GM12874 (cell line): ENCODE data around the gene PER1.

Experiments
- CTCF ChIP-seq: IDR thresholded peaks from 2 replicates; pipeline ENCODE4 v1.5.1; 2011; ENCODE audit warnings: low read depth, mild to moderate bottlenecking, control low read depth, low read length, moderate library complexity; ENCODE audit not compliant: insufficient read depth

The PER1 gene

DNA sequence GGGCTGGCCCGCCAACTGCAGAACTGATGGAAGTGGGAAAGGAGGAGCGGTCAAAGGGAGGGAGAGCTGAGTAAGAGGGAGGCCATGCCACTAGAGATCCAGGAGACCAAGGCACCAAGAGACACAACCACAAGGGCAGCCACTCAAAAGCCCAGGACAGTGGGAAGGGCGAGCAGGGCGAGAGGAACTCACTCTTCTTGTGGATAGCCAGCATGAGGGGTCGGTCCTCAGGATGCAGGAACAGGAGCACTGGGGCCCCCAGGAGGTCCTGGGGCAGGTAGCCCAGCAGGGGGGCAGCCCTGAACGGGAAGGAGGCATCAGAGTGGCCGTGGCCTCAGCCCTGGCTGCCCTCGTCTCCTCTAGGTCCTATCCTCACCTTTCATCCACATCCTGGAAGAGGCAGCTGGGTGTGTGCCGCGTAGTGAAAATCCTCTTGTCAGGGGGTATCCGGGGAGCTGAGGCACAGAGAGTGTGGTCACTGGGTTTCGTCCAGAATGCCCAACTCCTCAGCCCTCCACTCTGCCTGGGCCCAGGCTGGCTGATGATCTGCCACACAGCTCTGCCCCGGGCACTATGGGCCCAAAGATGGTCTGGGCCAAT, 4.3 kb downstream of the PER1 start:
- TF ChIP-seq CTCF, result no peak

- TF ChIP-seq CTCF, result no peak
These were observed 4.9 kb downstream of the PER1 start for GRCh38 chr17:8147141-8147804.

GRCh38 chr17:8146381-8147140, 5.6 kb downstream of the PER1 start:
- TF ChIP-seq CTCF, result no peak

DNA sequence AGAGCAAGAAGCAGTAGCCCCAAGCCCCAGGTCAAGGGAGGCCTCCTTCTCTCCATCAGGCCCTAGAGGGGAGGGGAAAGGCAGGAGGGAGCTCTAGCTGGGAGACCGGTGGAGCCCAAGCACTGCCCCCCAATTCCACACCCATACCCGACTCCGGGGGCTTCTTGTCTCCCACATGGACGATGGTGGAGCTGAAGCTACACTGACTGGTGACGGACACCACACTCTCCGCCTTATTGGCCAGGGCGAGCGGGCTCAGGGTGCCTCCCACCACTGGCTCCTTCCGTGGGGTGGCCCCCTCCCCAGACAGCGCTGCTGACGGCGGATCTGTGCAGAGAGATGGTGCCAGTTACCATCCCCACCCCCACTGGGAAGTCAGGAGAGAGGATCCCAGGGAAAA, 6.4 kb downstream of the PER1 start:
- no peak for TF ChIP-seq CTCF

DNA sequence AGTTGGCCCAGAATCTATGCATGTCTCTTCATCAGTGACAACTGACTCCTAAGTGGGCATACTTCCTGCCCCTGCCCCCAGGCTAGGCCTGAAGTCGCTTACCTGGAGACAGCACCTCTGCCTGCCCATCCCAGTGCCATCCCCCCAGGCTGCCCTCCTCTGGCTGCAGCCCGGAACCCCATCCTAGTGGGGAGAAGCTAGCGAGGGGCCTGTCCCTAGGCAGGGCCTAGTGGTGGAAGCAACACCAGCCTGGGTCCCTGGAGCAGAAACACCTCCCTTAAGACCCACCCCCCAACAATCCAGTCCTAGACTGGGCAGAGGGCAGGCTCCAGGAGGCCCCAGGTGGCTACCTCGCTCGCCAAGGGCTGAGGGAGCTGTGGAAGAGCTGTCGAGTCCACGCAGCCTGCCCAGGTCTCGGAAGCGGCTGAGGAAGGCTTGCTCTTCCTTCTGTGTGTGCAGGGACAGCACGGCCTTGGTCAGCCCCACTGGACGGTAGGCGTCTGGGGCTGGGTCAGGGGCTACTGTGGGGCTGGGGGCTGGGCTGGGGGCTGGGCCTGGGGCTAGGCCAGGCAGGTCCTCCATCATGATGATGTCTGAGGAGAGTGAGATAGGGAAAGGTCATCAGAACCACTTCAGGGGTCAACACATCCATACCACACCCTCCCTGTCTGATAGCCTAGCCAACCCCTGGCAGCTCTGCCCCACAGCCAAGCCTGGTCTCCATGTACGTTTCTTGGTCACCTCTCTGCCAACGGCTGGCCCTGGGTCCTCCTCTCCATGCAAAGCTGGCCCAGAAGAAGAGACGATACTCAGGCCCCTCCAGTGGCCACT, 7.6 kb downstream of the PER1 start:
- TF ChIP-seq CTCF, result no peak

GRCh38 chr17:8143581-8144400, 8.4 kb downstream of the PER1 start:
- TF ChIP-seq CTCF, result no peak
